H9 (cell line): ENCODE data around the gene PLEKHO2. TPM values are rescaled to one million over a fixed set of nuclear protein-coding genes. Genes with fewer than 3 reads are reported as not detected.

ENCODE experiments used
- DNase-seq: peaks from one replicate; pipeline ENCODE4 v3.0.0-alpha.2; 2017
- H2AFZ ChIP-seq: one replicate; pipeline ENCODE4 v1.6.1; 2013; ENCODE audit warnings: mild to moderate bottlenecking, low read length, control low read depth, moderate library complexity
- H2AK5ac ChIP-seq: 2 replicates; pipeline ENCODE4 v1.6.1; 2013; ENCODE audit warnings: low read length, control low read depth, mixed read lengths; ENCODE audit not compliant: insufficient read length
- H2BK120ac ChIP-seq: one replicate; pipeline ENCODE4 v1.6.1; 2013; ENCODE audit warnings: low read depth, mild to moderate bottlenecking, low read length, control low read depth, inconsistent platforms; ENCODE audit not compliant: poor library complexity, severe bottlenecking
- H2BK12ac ChIP-seq: 2 replicates; pipeline ENCODE4 v1.6.1; 2013; ENCODE audit warnings: low read length, control low read depth, mixed read lengths, low read depth; ENCODE audit not compliant: insufficient read length
- H2BK15ac ChIP-seq: 2 replicates; pipeline ENCODE4 v1.6.1; 2013; ENCODE audit warnings: low read depth, low read length, control low read depth
- H2BK20ac ChIP-seq: one replicate; pipeline ENCODE4 v1.6.1; 2013; ENCODE audit warnings: low read depth, mild to moderate bottlenecking, low read length, control low read depth, inconsistent platforms; ENCODE audit not compliant: poor library complexity, severe bottlenecking
- H2BK5ac ChIP-seq: 2 replicates; pipeline ENCODE4 v1.6.1; 2013; ENCODE audit warnings: low read length, control low read depth, mixed read lengths; ENCODE audit not compliant: insufficient read length
- H3K14ac ChIP-seq: 2 replicates; pipeline ENCODE4 v1.6.1; 2013; ENCODE audit warnings: low read length, control low read depth; ENCODE audit not compliant: insufficient read depth
- H3K18ac ChIP-seq: 2 replicates; pipeline ENCODE4 v1.6.1; 2013; ENCODE audit warnings: low read depth, mild to moderate bottlenecking, mixed read lengths, low read length, control low read depth; ENCODE audit not compliant: insufficient read length
- H3K23ac ChIP-seq: 2 replicates; pipeline ENCODE4 v1.6.1; 2013; ENCODE audit warnings: low read length, control low read depth, mixed read lengths, low read depth; ENCODE audit not compliant: insufficient read length
- H3K23me2 ChIP-seq: 2 replicates; pipeline ENCODE4 v1.6.1; 2013; ENCODE audit warnings: low read depth, mild to moderate bottlenecking, mixed read lengths, low read length, control low read depth; ENCODE audit not compliant: insufficient read length, poor library complexity, severe bottlenecking
- H3K27ac ChIP-seq: 2 replicates; pipeline ENCODE4 v1.5.1; 2013; ENCODE audit warnings: low read length, control low read depth, mixed read lengths, low read depth; ENCODE audit not compliant: insufficient read length
- H3K27me3 ChIP-seq: 2 replicates; pipeline ENCODE4 v1.6.1; 2013; ENCODE audit warnings: low read length, control low read depth, inconsistent platforms; ENCODE audit not compliant: insufficient read depth
- H3K4ac ChIP-seq: 2 replicates; pipeline ENCODE4 v1.6.1; 2013; ENCODE audit warnings: low read depth, mild to moderate bottlenecking, control low read depth, inconsistent platforms, low read length, moderate library complexity
- H3K4me1 ChIP-seq: 2 replicates; pipeline ENCODE4 v1.6.1; 2013; ENCODE audit warnings: low read length, control low read depth, inconsistent platforms; ENCODE audit not compliant: insufficient read depth
- H3K4me2 ChIP-seq: 2 replicates; pipeline ENCODE4 v1.6.1; 2013; ENCODE audit warnings: low read length, control low read depth, mixed read lengths; ENCODE audit not compliant: insufficient read length, insufficient read depth
- H3K56ac ChIP-seq: 2 replicates; pipeline ENCODE4 v1.6.1; 2013; ENCODE audit warnings: low read depth, mild to moderate bottlenecking, mixed read lengths, low read length, control low read depth; ENCODE audit not compliant: insufficient read length
- H3K79me1 ChIP-seq: 2 replicates; pipeline ENCODE4 v1.6.1; 2013; ENCODE audit warnings: low read depth, mild to moderate bottlenecking, moderate library complexity, low read length, control low read depth, inconsistent platforms; ENCODE audit not compliant: insufficient read depth, poor library complexity, severe bottlenecking
- H3K79me2 ChIP-seq: 2 replicates; pipeline ENCODE4 v1.6.1; 2013; ENCODE audit warnings: low read length, control low read depth, inconsistent platforms; ENCODE audit not compliant: insufficient read depth
- H3K9ac ChIP-seq: 2 replicates; pipeline ENCODE4 v1.6.1; 2013; ENCODE audit warnings: low read length, control low read depth, mixed read lengths; ENCODE audit not compliant: insufficient read length; ENCODE audit errors: extremely low read depth
- H3K9me3 ChIP-seq: one replicate; pipeline ENCODE4 v1.6.1; 2013; ENCODE audit warnings: low read depth, low read length, inconsistent platforms; ENCODE audit not compliant: control insufficient read depth
- H3T11ph ChIP-seq: one replicate; pipeline ENCODE4 v1.6.1; 2013; ENCODE audit warnings: mild to moderate bottlenecking, low read length, control low read depth, inconsistent platforms
- H4K20me1 ChIP-seq: one replicate; pipeline ENCODE4 v1.6.1; 2013; ENCODE audit not compliant: control insufficient read depth, insufficient read length, insufficient read depth
- H4K5ac ChIP-seq: 2 replicates; pipeline ENCODE4 v1.6.1; 2013; ENCODE audit warnings: low read depth, mild to moderate bottlenecking, mixed read lengths, low read length, control low read depth; ENCODE audit not compliant: insufficient read length
- H4K8ac ChIP-seq: replicated peaks from 2 replicates; pipeline ENCODE4 v1.6.1; 2013; ENCODE audit warnings: low read length, control low read depth, mixed read lengths, low read depth; ENCODE audit not compliant: insufficient read length
- H4K91ac ChIP-seq: 2 replicates; pipeline ENCODE4 v1.6.1; 2013; ENCODE audit warnings: low read depth, mild to moderate bottlenecking, moderate library complexity, mixed read lengths, low read length, control low read depth; ENCODE audit not compliant: insufficient read length
- H3K27ac Mint-ChIP-seq, 3 experiments: 2 replicates in 2 of 3; 3 replicates in 1 of 3; pipeline ENCODE4 v1.8.0; 2020 to 2021; ENCODE audit warnings: mixed read lengths in 3 of 3, mild to moderate bottlenecking in 1 of 3, moderate library complexity in 1 of 3
- H3K27me3 Mint-ChIP-seq: 2 replicates; pipeline ENCODE4 v1.8.0; 2021; ENCODE audit warnings: low read depth, mild to moderate bottlenecking, moderate library complexity, mixed read lengths
- H3K36me3 Mint-ChIP-seq, 3 experiments: 2 replicates in 2 of 3; 3 replicates in 1 of 3; pipeline ENCODE4 v1.8.0; 2020 to 2021; ENCODE audit warnings: low read depth in 3 of 3, mixed read lengths in 3 of 3; ENCODE audit not compliant: insufficient read depth in 1 of 3
- H3K4me1 Mint-ChIP-seq, 2 experiments: 2 replicates each; pipeline ENCODE4 v1.8.0; 2020; ENCODE audit warnings: mixed read lengths in 2 of 2
- H3K4me3 Mint-ChIP-seq, 2 experiments: 2 replicates in 1 of 2; 3 replicates in 1 of 2; pipeline ENCODE4 v1.8.0; 2020 to 2021; ENCODE audit warnings: mild to moderate bottlenecking in 2 of 2, mixed read lengths in 2 of 2, moderate library complexity in 1 of 2
- H3K9me3 Mint-ChIP-seq, 2 experiments: 2 replicates in 1 of 2; 3 replicates in 1 of 2; pipeline ENCODE4 v1.8.0; 2020; ENCODE audit warnings: mild to moderate bottlenecking in 2 of 2, mixed read lengths in 2 of 2, moderate library complexity in 1 of 2
- CTCF ChIP-seq: fragments of 200-600 bp; sonication (generic); conservative IDR thresholded peaks from 3 replicates; pipeline ENCODE4 v1.8.0; 2021; ENCODE audit warnings: antibody characterized with exemption, mild to moderate bottlenecking
- WGBS: extraction: QIAGEN DNeasy Blood & Tissue Kit; methylation state at CpG from one replicate; pipeline ENCODE4 v1.1.7; 2013; ENCODE audit warnings: missing lambda C conversion rate, low lambda C conversion rate, mixed read lengths; ENCODE audit not compliant: insufficient read length; ENCODE audit errors: extremely low coverage; 5-methylcytosine and 5-hydroxymethylcytosine counted together
- total RNA-seq: library from RNA; stranded (reverse); gene quantifications from 2 replicates; pipeline ENCODE4 v1.2.1, GENCODE V29; 2021

The PLEKHO2 gene
- total RNA-seq, 1 experiment from 2014 or later, result 18.1 TPM

DNA sequence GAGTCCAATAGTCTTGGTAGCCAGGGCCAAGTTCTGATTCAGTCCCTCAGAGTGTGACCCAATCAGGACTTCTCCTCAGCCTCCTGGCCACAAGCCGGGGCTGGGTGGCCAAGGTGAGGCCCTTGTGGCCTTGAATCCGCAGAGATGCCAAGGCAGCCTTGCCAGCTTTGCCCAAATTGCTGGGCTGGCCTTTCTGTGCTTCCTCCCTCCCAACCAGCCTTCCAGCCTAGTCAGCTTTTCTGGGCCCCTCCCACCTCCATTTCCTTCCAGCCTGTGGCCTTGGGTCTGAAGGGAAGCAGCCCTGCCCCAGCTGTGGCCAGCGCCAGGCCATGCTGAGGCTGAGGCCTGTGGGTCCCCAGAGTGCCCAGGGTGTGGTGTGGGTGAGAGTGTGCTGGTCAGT lies 35.7 kb downstream of the PLEKHO2 start:
- H2BK5ac ChIP-seq, result no peak overlapping the region
- no peak overlapping the region for H3K23ac ChIP-seq
- Mint-ChIP-seq H3K9me3 (no peaks in the 10 kb centered on the region), H3K4me1 (peaks cover 24 to 35% of the 10 kb centered on the region in 2 experiments), H3K27ac (peak overlapping the region in 1 of 3 experiments; percentile 36; a peak in 1 of 7 replicates), H3K36me3 (no peaks in the 10 kb centered on the region), H3K4me3 (no peak overlapping the region), H3K27me3 (peaks cover 2% of the 10 kb centered on the region; the same call in 1 of the 2 replicates)
- no peaks in the 10 kb centered on the region for H4K20me1 ChIP-seq
- peaks cover 13% of the 10 kb centered on the region for H3K4me1 ChIP-seq
- H4K8ac ChIP-seq, result no peak overlapping the region
- H2BK20ac ChIP-seq, result no peak overlapping the region
- no peak overlapping the region for H2BK12ac ChIP-seq
- no peak overlapping the region for H4K5ac ChIP-seq
- H3K56ac ChIP-seq, result no peak overlapping the region
- H3K27me3 ChIP-seq, result peaks cover 3% of the 10 kb centered on the region; the same call in 1 of the 2 replicates
- H2BK15ac ChIP-seq, result no peak overlapping the region
- H3K27ac ChIP-seq, result no peak overlapping the region
- DNase-seq, result no peak
- H4K91ac ChIP-seq, result no peak overlapping the region
- H3K9me3 ChIP-seq, result no peaks in the 10 kb centered on the region
- H3K18ac ChIP-seq, result no peak overlapping the region
- H3K23me2 ChIP-seq, result no peaks in the 10 kb centered on the region
- no peaks in the 10 kb centered on the region for H3K79me2 ChIP-seq
- no peaks in the 10 kb centered on the region for H3K79me1 ChIP-seq
- no peak overlapping the region for H3K4ac ChIP-seq
- no peak overlapping the region for H2AK5ac ChIP-seq
- no CpG with 5 or more reads among the region's 3 CpGs for WGBS
- no peak overlapping the region for H3K4me2 ChIP-seq
- H3K14ac ChIP-seq, result no peak overlapping the region
- no peak overlapping the region for H3K9ac ChIP-seq
- no peak overlapping the region for H3T11ph ChIP-seq
- H2BK120ac ChIP-seq, result no peak overlapping the region
- H2AFZ ChIP-seq, result no peak overlapping the region
- TF ChIP-seq CTCF, result no peak
